Immature natural killer cell (primary cell): ENCODE results near the gene POLN. TPM values are rescaled to one million over a fixed set of nuclear protein-coding genes. Genes with fewer than 3 reads are reported as not detected.

Experiments
- DNase-seq, 3 donors: peaks; one replicate each; pipeline ENCODE4 v3.0.0; 2022; ENCODE audit warnings: mixed read lengths in 1 of 3
- H3K27ac Mint-ChIP-seq, 6 donors: one replicate each; pipeline ENCODE4 v1.8.0; 2020; ENCODE audit warnings: mixed read lengths in 6 of 6, mild to moderate bottlenecking in 5 of 6, inconsistent platforms in 4 of 6, moderate library complexity in 3 of 6
- H3K27me3 Mint-ChIP-seq, 3 donors: one replicate each; pipeline ENCODE4 v1.8.0; 2020 to 2021; ENCODE audit warnings: low read depth in 3 of 3, mild to moderate bottlenecking in 3 of 3, mixed read lengths in 3 of 3, moderate library complexity in 3 of 3, inconsistent platforms in 1 of 3
- H3K36me3 Mint-ChIP-seq, 3 donors: one replicate each; pipeline ENCODE4 v1.8.0; 2020; ENCODE audit warnings: mixed read lengths in 3 of 3, inconsistent platforms in 2 of 3, mild to moderate bottlenecking in 2 of 3
- H3K4me1 Mint-ChIP-seq, 2 donors: one replicate each; pipeline ENCODE4 v1.8.0; 2020; ENCODE audit warnings: inconsistent platforms in 2 of 2, mild to moderate bottlenecking in 2 of 2, mixed read lengths in 2 of 2, moderate library complexity in 1 of 2
- H3K4me3 Mint-ChIP-seq, 5 donors: one replicate each; pipeline ENCODE4 v1.8.0; 2020; ENCODE audit warnings: mild to moderate bottlenecking in 5 of 5, mixed read lengths in 5 of 5, inconsistent platforms in 3 of 5, moderate library complexity in 3 of 5
- H3K9me3 Mint-ChIP-seq, 6 donors: one replicate each; pipeline ENCODE4 v1.8.0; 2020; ENCODE audit warnings: mild to moderate bottlenecking in 6 of 6, mixed read lengths in 6 of 6, inconsistent platforms in 4 of 6, moderate library complexity in 3 of 6
- polyA plus RNA-seq, 3 donors: library from polyadenylated mRNA; unstranded; fragments of 300-500 nt; fragmentation: Illumina TruSeq; gene quantifications; one replicate each; pipeline ENCODE4 v1.2.3, GENCODE V29; 2021

The POLN gene
- polyA plus RNA-seq, 3 donors from 2014 or later, result 0.41 to 1.6 TPM; not detected in 1

DNA sequence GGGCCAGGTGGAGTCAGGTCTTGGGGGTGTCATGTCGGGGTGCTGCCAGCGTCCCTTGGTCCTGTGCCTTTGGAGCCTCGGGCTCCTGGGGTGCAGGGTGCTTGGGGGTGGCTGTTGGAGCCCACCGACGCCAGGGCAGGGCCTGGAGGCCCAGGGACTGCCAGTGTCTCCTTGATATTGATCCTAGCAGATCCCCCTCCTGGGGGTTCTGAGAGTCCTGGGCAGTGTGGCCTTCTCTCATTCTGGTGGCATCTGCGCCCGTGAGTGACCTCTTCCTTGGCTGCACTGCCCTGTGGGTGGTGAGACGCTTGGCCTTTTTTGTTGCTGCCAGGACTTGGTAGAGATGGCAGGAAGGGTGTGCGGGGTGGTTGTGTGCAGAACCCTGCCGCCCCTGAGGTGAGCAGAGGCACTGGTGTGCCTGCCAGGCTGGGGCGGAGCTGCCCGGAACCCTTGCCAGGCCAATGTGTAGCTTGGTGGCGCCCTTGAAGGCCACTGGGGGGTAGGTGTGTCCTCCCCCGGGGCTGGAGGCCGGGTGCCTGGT lies 175.8 kb downstream of the POLN start:
- Mint-ChIP-seq H3K9me3 (no peaks in the 10 kb centered on the region), H3K4me1 (no peaks in the 10 kb centered on the region), H3K27me3 (peaks cover 0 to 3% (median 0%) of the 10 kb centered on the region in 3 donors), H3K36me3 (no peaks in the 10 kb centered on the region), H3K4me3 (no peak overlapping the region), H3K27ac (no peak overlapping the region)
- no peak for DNase-seq

GRCh38 chr4:2065106-2065930 lies 176.6 kb downstream of the POLN start:
- Mint-ChIP-seq H3K9me3 (no peaks in the 10 kb centered on the region), H3K27me3 (peaks cover 0 to 3% (median 0%) of the 10 kb centered on the region in 3 donors), H3K36me3 (no peaks in the 10 kb centered on the region), H3K4me1 (no peaks in the 10 kb centered on the region), H3K27ac (no peak overlapping the region), H3K4me3 (no peak overlapping the region)
- no peak for DNase-seq

DNA sequence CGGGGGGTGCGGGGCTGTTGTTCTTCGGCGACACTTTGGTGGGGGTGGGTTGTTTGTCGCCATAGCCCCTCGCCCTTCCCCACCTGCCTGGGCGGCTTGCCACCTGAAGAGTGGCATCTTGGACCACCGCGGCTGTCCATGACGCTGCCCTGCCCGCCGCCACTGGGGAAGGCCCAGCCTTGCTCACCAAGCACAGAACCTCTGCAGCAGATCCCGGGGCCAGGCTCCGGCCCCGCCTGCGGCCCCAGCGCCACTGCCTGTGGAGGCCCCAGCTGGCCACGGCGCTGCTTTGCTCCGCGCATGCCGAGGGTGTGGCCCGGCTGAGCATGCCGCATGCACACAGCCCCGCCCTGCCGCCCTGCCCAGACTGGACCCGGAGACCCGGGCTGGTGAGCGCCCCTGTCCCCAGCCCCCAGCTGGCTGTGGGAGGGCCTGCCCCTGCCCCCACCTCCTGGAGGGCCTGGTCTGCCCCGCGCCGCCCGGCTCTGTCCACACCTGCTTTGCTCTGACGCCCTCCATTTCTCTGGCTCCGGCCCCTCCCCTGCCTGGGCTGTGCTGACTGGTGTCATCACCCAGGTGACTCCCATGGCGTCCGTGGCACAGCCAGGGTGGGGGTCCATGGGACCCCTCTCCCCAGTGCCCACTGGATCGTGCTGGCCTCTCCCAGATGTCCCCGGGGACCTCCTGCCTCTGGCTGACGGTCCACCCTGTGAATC lies 177.5 kb downstream of the POLN start:
- Mint-ChIP-seq H3K4me3 (no peak overlapping the region), H3K27me3 (peaks cover 0 to 3% (median 0%) of the 10 kb centered on the region in 3 donors), H3K27ac (no peak overlapping the region), H3K36me3 (no peaks in the 10 kb centered on the region), H3K9me3 (no peaks in the 10 kb centered on the region), H3K4me1 (no peaks in the 10 kb centered on the region)
- DNase-seq, result no peak

DNA sequence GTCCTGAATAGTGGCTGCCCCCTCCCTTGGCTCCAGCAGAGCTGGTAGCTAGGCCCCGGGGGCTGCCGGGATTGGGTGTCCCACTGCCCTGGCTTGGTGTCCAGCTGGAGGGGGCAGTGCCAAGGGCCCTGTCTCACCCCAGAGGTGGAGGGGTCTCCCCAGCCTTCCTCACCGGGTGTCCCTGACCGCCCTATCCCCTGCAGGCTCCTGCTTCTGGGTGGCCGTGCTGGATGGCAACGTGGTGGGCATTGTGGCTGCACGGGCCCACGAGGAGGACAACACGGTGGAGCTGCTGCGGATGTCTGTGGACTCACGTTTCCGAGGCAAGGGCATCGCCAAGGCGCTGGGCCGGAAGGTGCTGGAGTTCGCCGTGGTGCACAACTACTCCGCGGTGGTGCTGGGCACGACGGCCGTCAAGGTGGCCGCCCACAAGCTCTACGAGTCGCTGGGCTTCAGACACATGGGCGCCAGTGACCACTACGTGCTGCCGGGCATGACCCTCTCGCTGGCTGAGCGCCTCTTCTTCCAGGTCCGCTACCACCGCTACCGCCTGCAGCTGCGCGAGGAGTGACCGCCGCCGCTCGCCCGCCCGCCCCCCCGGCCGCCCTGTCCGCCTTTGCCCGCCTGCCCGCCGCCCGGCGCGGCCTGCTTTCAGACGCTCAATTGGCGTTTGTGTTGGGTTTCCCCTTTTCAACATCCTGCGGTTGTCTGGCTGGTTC lies 178.2 kb downstream of the POLN start:
- Mint-ChIP-seq H3K4me1 (no peaks in the 10 kb centered on the region), H3K27ac (no peak overlapping the region), H3K4me3 (no peak overlapping the region), H3K9me3 (no peaks in the 10 kb centered on the region), H3K36me3 (no peaks in the 10 kb centered on the region), H3K27me3 (peaks cover 0 to 3% (median 0%) of the 10 kb centered on the region in 3 donors)
- no peak for DNase-seq

- H3K27ac Mint-ChIP-seq, result no peak overlapping the region
Observed at GRCh38 chr4:2062808-2063524, 179.0 kb downstream of the POLN start.

GRCh38 chr4:2062168-2062807 lies 179.6 kb downstream of the POLN start:
- Mint-ChIP-seq H3K4me3 (no peak overlapping the region), H3K36me3 (no peaks in the 10 kb centered on the region), H3K27ac (no peak overlapping the region), H3K4me1 (peaks cover 0 to 3% of the 10 kb centered on the region in 2 donors), H3K27me3 (peaks cover 2 to 10% (median 2%) of the 10 kb centered on the region in 3 donors), H3K9me3 (no peaks in the 10 kb centered on the region)
- no peak for DNase-seq

More at GRCh38 chr4:2062808-2063524, 179.0 kb downstream of the POLN start:
- peaks cover 0 to 3% (median 0%) of the 10 kb centered on the region in 3 donors for H3K27me3 Mint-ChIP-seq
- H3K4me1 Mint-ChIP-seq, result no peaks in the 10 kb centered on the region
- no peaks in the 10 kb centered on the region for H3K9me3 Mint-ChIP-seq
- no peak for DNase-seq
- no peak overlapping the region for H3K4me3 Mint-ChIP-seq
- H3K36me3 Mint-ChIP-seq, result no peaks in the 10 kb centered on the region

DNA sequence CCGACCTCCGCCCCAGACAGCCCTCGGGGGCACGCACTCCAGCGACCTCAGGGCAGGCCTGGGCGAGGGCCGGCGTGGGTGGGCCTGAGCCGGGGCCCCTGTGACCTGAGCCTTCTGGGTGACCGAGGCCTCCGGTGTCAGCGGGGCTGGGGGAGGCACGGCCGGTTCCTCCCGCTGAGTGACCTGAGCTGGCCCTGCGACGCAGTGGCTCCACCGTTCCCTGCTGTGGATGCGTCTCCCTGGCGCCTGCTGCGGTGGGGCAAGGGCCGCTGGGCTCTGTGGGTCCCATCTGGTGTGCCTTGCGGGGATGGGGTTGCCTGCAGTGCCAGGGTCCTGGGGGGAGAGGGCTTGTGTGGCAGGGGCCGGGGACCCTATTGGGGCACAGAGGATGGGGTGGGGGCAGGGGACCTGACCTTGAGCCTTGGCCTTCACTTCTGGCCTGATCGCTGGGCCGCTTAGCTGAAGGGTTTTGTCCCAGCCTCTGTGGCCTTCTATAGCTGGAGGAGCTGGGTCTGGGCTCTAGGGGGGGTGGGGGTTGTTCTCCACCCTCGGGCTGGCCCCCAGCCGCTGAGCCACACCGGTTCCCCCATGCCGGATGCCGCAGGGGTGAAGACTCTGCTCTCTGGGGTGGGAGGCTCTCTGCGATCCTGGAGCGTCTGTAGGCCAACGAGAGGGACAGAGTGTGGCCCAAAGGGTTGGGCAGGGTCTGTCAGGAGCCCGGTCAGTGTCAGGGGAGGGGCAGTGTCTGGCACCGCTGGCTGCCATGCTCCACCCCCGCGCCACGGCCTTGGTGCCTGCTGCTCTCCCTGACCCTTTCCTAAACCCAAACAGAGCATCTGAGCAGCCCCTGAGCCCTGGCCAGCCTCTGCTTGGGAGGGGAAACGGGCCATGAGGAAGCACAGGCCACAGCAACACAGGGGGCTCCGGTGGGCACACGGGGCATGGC lies 180.5 kb downstream of the POLN start:
- DNase-seq, result no peak
- peaks cover 2 to 14% (median 4%) of the 10 kb centered on the region in 3 donors for H3K27me3 Mint-ChIP-seq
- no peaks in the 10 kb centered on the region for H3K9me3 Mint-ChIP-seq
- no peak overlapping the region for H3K4me3 Mint-ChIP-seq
- H3K36me3 Mint-ChIP-seq, result no peaks in the 10 kb centered on the region
- H3K4me1 Mint-ChIP-seq, result peaks cover 0 to 3% of the 10 kb centered on the region in 2 donors
- no peak overlapping the region for H3K27ac Mint-ChIP-seq

GRCh38 chr4:2060611-2061185 lies 181.2 kb downstream of the POLN start:
- H3K9me3 Mint-ChIP-seq, result no peaks in the 10 kb centered on the region
- no peak overlapping the region for H3K4me3 Mint-ChIP-seq
- no peak for DNase-seq
- H3K4me1 Mint-ChIP-seq, result peaks cover 0 to 3% of the 10 kb centered on the region in 2 donors
- H3K27ac Mint-ChIP-seq, result no peak overlapping the region
- H3K27me3 Mint-ChIP-seq, result peaks cover 2 to 17% (median 6%) of the 10 kb centered on the region in 3 donors
- H3K36me3 Mint-ChIP-seq, result no peaks in the 10 kb centered on the region

GRCh38 chr4:2059726-2060602 lies 182.0 kb downstream of the POLN start:
- H3K4me3 Mint-ChIP-seq, result no peak overlapping the region

DNA sequence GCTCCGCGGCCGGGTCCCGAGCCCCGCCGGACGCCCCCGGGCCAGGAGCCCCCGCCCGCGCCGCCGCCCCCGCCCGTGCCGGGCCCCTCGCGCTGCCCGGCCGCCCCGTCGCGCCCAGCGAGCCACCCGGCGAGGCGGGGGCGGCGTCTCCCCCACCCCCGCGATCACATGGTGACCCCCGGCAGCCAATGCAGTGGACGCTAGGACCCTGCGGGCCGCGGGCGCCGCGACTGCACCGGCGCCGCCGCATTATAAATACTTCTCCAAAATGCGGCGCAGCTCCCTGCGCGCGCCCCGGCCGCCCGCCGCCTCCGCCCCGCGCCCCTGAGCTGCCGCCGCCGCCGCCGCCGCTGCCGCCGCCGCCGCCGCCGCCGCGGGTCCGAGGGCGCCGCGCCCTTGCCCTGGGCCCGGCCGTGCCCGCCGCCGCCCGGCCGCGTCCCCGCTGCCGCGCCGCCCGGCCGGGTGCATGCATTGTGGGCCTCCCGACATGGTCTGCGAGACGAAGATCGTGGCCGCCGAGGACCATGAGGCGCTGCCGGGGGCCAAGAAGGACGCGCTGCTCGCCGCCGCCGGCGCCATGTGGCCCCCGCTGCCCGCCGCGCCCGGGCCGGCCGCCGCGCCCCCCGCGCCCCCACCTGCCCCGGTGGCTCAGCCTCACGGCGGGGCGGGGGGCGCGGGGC lies 182.7 kb downstream of the POLN start, which contains the start of gene NAT8L:
Gene NAT8L, plus strand, starts transcription at position 282 of the 680 bp plus-strand sequence. Its CDS starts 185 bp downstream, at position 467.
- Mint-ChIP-seq H3K27ac (no peak within 1 kb of the TSS), H3K4me1 (peaks cover 0 to 3% of the 10 kb centered on the region in 2 donors), H3K36me3 (no peaks in the 10 kb centered on the region), H3K27me3 (peaks cover 2 to 18% (median 6%) of the 10 kb centered on the region in 3 donors), H3K9me3 (no peaks in the 10 kb centered on the region), H3K4me3 (no peak within 1 kb of the TSS)
- DNase-seq, result no peak

More at GRCh38 chr4:2059726-2060602, 182.0 kb downstream of the POLN start:
- no peak for DNase-seq
- Mint-ChIP-seq H3K9me3 (no peaks in the 10 kb centered on the region), H3K27me3 (peaks cover 2 to 18% (median 6%) of the 10 kb centered on the region in 3 donors), H3K36me3 (no peaks in the 10 kb centered on the region), H3K4me1 (peaks cover 0 to 3% of the 10 kb centered on the region in 2 donors), H3K27ac (no peak overlapping the region)
